Measurements from ENCODE around the gene KLHL25. TPM values are rescaled to one million over a fixed set of nuclear protein-coding genes. Genes with fewer than 3 reads are reported as not detected.

KLHL25 gene
- total RNA-seq, 1 experiment from 2014 or later = 2.4 TPM

DNA sequence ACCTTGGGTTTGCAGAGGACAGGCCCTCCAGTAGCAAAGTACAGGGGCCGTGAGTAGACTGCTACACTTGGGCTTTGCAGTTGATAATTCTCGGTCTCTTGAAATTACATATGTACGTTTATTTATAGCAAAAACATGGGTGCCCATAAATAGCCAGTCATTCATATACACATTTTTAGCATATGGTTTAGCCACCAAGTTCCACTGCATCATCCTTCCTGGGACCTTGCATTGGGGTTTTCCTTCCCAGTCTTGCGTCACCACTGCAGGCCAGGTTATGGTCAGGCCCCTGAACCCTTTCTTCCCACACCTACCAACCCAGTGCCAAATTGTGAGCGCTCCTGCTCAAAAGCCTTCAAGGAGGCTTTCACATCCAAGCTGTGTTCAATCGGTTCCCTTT lies 12.7 kb downstream of the KLHL25 start:
- in situ Hi-C loops (cut with HindIII; ENCODE audit: low pct_unique_long_range_greater_than_20kb, low sequenced_read_pairs) = no loop called here
- DNase-seq (ENCODE audit: low read depth, low spot score) = no peak

DNA sequence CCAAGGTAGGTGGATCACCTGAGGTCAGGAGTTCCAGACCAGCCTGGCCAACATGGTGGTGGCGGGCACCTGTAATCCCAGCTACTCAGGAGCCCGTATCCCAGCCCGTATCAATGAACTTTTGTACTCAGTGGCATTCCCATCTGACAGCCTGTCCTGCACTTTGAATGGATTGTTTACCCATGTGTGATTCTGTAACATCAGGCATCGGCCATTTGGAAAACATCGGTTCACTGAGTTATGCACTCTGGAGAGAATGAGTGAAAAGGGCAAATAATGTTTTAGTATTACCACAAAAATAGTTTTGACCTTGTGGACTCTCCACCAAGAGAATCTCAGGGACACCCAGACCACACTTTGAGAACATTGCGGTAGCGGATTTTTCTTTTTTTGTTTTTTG lies 13.6 kb downstream of the KLHL25 start:
- no peak for DNase-seq (ENCODE audit: low read depth, low spot score)
- in situ Hi-C loops (cut with HindIII; ENCODE audit: low pct_unique_long_range_greater_than_20kb, low sequenced_read_pairs) = no loop called here

DNA sequence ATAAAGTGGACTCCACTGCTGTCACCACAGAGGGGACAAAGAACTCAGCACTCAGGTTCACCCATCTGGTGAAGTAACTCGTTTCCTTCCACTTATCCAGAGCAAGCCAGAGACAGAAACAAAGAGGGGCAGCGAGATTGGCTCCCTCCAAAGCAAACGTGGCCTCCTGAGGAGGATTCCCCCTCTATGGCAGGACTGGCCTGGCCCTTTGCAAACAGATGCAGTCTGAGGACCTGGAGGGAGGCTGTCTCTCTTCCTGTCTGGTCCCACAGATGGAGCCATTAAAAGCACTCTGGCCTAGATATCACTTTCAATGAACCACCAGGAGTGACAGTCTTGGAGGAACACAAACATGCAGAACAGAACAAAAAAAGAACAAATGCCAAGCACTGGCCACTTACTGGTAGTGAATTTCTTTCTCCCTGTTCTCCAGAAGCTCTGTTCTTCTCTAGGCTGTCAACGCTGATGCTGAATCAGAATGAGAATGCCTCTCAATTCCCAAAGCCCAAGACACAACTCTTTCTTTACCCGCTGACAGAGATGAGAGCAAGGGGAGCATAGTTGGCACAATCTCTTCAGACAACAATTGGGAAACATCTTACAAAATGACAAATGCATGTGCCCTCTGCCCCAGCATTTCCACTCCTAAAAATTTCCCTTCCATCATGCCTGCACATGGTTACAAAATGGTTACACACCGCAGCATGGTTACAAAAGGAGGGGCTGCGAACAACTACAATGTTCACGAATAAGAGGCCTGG lies 14.3 kb downstream of the KLHL25 start:
- in situ Hi-C loops (cut with HindIII; ENCODE audit: low pct_unique_long_range_greater_than_20kb, low sequenced_read_pairs) = no loop called here
- no peak for DNase-seq (ENCODE audit: low read depth, low spot score)

DNA sequence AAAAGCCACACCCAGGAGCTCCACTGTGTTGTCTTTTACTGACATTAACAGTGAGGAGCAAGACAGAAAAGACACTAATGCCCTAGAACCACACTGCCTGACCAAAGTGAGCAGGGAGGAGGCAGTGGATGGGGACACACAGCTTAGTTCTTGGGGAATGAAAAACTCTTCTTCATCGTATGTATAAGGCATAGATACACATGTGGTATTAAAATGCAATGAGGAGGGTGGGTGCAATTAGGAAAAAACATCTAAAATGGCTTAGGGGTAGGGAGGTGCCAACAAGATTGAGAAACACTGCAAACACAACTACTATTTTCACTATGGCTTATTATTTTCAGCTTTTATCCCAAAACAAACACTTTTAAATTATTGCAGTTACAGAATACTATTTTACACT lies 15.5 kb downstream of the KLHL25 start:
- in situ Hi-C loops (cut with HindIII; ENCODE audit: low pct_unique_long_range_greater_than_20kb, low sequenced_read_pairs) = no loop called here
- DNase-seq (ENCODE audit: low read depth, low spot score) = no peak

DNA sequence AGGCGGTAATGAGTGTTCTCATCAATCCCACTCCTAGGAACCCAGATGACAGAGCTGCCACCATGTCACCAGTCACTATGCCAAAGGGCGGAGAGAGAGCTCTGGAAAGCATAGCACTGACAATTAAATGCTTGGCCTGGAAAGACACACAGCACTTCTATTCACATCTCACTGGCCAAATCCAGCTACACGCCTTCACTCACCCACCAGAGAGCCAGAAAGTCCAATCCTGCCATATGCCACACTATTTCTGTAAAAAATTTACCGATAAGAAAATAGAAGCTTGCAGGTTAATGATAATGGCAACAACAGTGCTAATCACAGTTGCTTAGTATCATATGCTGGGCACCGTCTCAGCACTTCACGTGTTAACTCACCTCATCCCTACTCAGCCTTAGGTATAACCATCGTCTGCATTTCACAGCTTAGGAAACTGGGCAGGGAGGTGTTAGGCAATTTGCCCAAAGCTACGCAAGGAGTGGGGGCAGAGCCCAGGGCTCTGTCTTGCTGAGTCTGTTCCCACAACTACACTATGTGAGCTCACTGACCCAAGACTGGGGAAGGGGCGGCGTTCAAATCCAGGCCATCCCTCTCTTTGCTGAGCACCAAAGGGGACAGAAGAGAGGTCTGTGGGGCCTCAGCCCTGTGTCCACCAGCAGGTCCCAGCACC lies 16.5 kb downstream of the KLHL25 start:
- DNase-seq (ENCODE audit: low read depth, low spot score) = no peak
- in situ Hi-C loops (cut with HindIII; ENCODE audit: low pct_unique_long_range_greater_than_20kb, low sequenced_read_pairs) = no loop called here

DNA sequence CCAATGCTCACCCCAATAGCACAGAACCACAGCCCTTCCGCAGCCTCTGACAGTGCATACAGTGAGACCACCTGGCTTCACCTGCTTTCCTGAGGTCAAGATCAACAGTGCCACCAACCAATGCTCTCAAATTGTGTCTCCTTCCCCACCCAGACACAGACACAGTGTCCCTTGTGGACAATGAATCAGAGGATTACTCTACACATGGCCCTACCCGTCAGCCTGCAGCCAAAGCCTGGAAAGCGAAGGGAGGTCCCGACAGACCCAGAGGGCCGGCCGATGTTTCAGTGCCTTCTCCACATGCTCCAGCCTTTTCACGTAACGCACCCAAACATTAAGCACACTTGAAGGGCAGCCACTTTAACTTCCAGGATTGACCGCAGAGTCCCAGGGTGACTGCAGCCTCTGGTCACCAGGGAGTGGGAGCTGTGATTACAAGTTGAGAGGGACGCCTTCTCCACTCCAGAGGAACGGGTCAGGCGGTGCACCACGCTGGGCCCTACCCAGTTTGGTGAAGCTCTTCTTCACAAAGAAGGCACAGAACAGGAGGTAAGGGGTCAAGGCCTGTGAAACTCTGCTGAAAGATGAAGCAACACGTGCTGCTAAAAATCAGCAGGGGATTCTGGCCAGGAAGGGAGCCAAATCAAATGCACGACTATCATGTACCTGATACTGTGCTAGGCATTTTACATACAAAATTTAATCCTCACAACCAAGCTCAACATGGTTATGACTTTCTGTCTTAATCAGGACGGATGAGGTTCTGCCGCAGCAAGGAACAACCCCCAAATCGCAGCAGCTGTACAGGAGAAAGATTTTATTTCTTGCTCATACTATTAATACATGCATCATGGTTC lies 17.2 kb downstream of the KLHL25 start:
- in situ Hi-C loops (cut with HindIII; ENCODE audit: low pct_unique_long_range_greater_than_20kb, low sequenced_read_pairs) = no loop called here
- DNase-seq (ENCODE audit: low read depth, low spot score) = no peak

DNA sequence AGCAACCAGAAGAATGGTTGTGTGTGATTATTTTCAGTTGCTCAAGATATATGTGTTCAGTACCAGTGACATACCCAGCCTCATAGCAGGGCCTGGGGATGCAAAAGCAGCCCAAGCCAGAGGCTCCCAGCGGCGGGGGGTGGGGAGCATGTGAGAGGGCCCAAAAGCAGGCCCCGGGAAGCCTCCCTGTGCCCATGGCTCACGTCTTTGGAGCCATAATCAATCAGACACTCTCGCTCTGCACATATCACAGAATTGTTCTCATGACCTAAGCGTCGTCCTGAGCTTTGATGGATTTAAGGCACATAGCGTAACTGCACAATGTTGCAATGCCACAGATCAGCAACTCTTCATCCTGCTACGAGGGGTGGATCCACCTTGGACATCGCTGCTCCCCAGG lies 20.8 kb downstream of the KLHL25 start:
- in situ Hi-C loops (cut with HindIII; ENCODE audit: low pct_unique_long_range_greater_than_20kb, low sequenced_read_pairs) = no loop called here

DNA sequence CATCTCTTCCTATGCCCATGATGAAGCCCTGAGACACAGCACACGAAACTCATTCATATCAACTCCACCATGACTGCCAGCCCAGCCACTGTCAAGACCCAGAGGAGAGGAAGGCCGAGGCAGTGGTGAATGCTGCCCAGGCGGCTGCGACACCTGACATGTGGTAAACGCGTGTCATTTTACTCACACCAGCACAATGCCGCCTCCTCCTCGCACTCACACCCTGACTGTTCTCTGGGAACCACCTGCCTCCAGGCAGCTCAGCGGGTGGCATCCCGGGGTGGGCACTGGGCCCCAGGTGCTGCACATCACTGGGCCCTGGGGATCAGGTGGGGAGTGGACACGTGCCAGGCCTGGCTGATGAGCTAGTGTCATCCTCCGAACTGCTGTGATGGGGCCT lies 21.5 kb downstream of the KLHL25 start:
- no peak for DNase-seq (ENCODE audit: low read depth, low spot score)
- in situ Hi-C loops (cut with HindIII; ENCODE audit: low pct_unique_long_range_greater_than_20kb, low sequenced_read_pairs) = no loop called here

More for the DNA sequence above, 20.8 kb downstream of the KLHL25 start:
- DNase-seq (ENCODE audit: low read depth, low spot score) = no peak

DNA sequence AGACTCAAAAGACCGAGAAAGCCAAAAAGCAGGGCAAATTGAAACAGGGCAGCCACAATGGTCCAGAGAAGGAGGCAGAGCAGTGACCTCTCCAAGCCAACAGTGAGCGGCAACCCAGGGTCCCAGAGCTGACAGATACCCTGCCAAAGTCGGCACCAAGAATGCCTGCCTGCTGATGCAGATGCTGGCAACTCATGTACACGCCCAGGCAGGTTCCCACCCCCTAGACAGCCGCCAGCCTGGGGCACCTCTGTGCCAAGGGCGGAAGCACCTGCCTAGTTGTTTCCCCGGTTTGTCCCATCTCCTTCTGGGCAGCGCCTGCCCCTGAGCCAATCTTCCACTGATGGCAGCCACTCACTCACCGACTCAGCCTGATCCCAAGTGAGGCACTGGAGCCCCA lies 22.1 kb downstream of the KLHL25 start:
- in situ Hi-C loops (cut with HindIII; ENCODE audit: low pct_unique_long_range_greater_than_20kb, low sequenced_read_pairs) = no loop called here
- DNase-seq (ENCODE audit: low read depth, low spot score) = no peak

DNA sequence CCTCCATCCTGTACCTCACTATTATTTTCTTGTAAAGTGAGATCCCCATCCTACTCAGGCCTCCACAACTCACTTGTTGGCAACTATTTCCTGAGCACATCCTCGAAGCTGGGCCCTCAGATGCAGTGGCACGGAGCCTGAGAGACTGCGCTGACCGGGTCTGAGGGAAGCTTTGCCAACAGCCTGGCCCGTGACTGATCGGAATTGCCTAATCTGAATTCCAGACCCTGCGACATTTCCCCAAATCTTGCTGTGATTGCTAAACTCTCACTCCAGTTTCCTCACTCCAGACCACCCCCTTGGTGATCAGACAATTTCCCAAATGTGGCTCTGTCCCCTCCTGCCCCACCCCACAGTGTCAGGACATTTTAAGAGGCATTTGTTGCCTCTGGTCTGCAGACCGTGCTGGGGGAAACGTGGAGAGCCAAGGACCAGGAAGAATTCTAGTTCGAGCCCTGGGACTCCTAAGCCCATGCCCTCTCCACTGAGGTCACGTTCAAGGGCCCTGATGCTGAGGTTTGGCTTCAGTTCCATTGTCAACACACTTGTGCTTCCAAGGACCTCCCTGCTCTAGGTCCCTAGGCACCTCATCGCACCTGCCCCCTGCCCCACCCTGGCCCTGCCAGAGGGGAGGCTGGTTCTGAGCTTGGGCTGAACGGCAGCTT lies 22.8 kb downstream of the KLHL25 start:
- in situ Hi-C loops (cut with HindIII; ENCODE audit: low pct_unique_long_range_greater_than_20kb, low sequenced_read_pairs) = no loop called here
- no peak for DNase-seq (ENCODE audit: low read depth, low spot score)

DNA sequence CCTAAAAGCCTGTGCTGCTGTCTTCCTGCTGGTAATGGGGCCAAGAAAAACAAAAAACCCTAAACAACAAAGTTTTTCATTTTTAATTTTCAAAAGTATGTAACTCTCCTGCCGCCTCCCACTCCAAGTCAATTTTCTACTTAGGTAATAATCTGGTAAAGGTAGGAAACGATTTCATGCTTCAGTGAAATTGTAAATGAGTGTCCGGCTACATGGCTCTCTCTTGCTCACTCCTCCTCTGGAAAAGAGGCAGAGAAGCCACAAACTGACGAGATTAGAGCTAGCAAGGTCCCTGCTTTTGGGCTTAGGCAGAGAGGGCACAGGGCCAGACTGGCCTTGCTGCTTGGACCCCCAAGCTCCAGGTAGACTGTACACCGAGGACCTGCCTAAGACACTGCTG lies 23.5 kb downstream of the KLHL25 start:
- no peak for DNase-seq (ENCODE audit: low read depth, low spot score)
- in situ Hi-C loops (cut with HindIII; ENCODE audit: low pct_unique_long_range_greater_than_20kb, low sequenced_read_pairs) = no loop called here

DNA sequence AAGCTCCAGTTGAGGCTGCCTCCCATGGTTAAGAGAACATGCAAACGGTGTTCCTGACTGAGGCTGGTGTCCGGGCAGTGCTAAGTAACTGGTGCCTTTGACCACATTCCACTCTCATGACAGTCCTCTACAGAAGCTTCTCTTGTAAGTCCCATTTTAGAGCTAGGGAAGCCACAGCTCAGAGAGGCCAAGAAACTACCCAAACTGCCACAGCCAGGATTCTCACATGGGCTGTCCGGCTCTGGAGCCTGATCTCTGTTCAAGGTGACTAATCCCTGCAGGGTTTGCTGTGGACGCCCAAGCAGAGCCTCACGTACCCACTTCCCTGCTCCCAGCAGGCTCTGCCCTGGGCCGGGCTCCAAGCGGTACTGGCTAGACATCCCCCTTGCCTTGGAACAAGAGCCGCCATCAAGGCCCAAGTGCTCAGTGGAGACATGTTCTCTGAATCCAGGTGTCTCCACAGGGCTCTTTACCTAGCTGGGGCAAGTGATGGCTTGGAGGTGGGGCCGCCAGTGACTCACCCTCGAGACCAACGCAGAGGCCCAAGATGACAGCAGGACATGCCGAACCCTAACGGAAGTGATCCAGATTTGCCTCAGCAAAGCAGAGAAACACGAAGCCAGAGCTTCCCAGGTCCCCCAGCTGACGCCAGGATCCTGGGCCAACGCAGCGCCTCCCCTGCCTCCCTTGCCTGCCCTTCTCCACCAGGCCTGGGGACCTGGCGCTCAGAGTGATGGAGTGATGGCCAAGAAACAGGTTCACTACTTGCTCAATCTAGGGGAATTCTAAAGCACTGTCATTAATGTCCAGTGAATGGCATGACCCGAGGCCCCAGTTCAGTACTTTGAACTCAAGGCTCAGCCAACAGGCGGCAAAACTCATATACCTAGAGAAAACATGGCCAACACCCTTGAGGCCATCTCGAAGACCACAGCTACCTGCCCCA lies 24.4 kb downstream of the KLHL25 start:
- DNase-seq (ENCODE audit: low read depth, low spot score) = no peak
- in situ Hi-C loops (cut with HindIII; ENCODE audit: low pct_unique_long_range_greater_than_20kb, low sequenced_read_pairs) = no loop called here

DNA sequence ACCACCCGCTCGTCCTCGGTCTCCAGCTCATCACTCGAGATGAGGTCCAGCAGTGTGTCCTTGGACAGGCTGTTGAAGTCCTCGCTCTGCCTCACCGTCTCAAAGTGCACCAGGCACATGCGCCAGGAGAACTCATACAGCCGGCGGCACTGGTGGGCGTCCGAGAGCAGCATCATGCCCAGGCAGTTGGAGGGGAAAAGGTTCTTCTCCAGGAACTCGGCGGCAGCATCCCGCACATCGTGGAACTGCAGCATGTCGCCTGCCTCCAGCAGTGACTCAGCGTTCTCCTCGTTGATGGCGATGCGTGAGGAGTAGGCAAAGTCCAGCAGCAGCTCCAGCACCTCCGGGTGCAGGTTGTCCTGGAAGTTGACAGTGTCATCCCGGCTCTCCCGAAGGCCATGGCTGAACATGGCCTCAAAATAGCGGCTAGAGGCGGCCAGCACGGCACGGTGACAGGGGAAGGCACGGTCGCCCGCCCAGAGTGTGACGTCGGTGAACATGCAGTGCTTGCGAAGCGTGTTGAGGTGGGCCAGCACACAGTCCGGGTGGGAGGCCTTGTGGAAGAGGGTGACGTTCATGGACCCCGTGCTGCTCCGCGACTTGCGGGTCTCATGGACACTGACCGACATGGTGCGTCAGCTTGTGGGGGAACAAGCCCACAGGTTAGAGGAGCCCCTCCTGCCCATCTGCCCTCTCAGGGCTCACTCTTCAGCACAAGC lies 25.4 kb downstream of the KLHL25 start:
- in situ Hi-C loops (cut with HindIII; ENCODE audit: low pct_unique_long_range_greater_than_20kb, low sequenced_read_pairs) = no loop called here
- no peak for DNase-seq (ENCODE audit: low read depth, low spot score)

DNA sequence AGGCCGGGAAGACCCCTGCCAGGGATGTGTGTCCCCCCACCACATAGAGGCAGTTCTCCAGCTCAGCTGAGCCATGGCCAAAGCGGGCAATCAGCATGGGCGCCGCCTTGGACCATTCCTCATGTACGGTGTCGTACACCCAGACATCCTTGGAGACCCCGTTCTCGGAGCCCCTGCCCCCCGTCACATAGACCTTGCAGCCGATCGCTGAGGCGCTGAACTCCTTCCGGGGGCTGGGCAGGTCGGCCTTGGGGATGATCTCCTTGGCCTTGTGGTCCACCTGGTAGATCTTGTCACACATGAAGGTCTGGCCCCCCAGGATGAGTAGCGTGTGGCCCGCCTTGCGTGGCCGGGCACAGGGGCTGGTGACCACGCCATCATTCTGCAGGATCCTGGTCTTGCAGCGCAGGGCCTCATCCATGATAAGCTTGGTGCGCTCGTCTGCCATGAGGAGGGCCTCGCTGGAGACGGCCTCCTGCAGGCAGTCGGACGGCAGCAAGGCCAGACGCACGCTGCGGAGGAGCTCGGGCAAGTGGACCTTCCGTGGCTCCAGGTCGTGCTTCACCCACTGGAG lies 26.0 kb downstream of the KLHL25 start:
- DNase-seq (ENCODE audit: low read depth, low spot score) = no peak
- in situ Hi-C loops (cut with HindIII; ENCODE audit: low pct_unique_long_range_greater_than_20kb, low sequenced_read_pairs) = no loop called here

DNA sequence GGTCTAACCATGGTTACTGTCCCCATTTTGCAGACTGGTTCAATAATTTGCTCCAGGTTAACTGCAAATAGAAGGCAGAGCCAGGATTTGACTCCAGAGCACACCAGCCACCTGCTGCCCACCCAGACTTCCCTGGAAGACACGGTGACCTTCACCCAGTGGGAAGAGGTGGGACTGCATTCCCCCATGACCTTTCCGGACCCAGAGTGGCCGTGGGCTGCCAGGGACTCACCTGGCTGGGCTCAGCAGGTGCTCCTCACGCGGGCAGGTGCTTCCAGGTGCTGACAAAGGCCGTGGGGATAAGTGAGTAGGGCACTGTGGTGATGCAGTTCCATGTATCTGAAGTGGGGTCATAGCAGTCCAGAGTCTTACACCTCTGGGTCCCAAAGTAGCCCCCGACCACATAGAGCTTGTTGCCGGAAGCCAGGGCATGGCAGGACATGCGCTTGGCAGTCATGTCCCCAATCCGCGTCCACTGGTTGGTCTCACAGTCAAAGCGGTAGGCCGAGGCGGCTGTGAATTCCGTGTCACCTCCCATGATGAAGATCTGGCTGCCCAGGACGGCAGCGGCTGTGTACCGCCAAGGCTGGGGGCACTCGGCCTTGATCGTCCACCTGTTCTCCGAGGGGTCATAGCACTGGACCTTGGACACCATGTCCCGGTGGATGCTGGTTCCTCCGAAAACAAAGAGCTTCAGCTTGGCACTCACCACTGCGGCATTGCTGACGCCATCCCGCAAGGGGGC lies 26.8 kb downstream of the KLHL25 start:
- DNase-seq (ENCODE audit: low read depth, low spot score) = no peak

More for the DNA sequence above, 26.8 kb downstream of the KLHL25 start:
- in situ Hi-C loops (cut with HindIII; ENCODE audit: low pct_unique_long_range_greater_than_20kb, low sequenced_read_pairs) = no loop called here

Measured in SK-MEL-5 (cell line).